ENCODE results near the gene ATXN1.
"Not testable (repeated sequence)": the region's sequence is repeated elsewhere in the genome, so short reads cannot be mapped to it uniquely, and the experiment has no call there.

The ATXN1 gene

DNA sequence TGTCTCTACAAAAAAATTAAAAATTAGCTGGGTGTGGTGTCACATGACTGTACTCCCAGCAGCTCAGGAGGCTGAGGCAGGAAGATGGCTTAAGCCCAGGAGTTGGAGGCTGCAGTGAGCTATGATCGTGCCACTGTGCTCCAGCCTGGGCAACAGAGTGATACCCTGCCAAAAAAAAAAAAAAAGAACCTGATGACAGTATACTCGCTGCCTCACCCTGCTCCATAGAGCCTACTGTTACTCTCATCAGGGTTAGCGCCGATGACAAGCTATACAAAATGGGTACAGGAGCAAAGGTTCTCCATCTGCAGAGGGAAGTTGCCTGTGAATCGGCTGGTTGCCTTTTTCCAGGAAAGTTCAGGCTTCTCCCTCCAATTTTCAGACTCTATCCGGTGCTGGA is 469.5 kb downstream of the ATXN1 start:
- no peak for DNase-seq

DNA sequence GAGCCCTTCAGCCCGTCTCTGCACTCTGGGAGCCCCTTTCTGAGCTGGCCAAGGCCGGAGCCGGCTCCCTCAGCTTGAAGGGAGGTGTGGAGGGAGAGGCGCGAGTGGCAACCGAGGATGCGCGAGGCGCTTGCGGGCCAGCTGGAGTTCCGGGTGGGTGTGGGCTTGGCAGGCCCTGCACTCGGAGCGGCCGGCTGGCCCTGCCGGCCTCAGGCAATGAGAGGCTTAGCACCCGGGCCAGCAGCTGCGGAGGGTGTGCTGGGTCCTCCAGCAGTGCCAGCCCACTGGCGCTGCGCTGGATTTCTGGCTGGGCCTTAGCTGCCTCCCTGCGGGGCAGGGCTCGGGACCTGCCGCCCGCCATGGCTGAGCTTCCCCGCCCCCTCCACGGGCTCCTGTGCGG is 473.1 kb downstream of the ATXN1 start:
- DNase-seq: no peak

DNA sequence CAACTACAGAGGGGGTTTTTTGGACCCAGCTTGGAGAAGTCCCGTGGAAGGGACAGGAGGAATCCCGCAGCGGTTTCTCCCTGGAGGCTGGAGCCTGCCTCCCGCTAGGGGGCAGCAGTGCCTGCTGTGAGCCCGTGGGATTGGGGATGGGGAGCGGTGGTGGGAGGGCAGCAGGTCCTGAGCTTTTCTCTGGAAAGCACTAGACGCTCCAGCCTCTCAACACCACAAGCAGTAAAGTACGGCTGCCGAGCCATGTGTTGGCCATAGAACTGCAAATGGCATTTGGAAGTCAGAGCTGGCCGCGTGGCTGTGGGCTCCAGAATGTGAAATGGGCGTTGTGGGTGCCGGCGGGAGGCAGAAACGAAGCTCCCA is 475.1 kb downstream of the ATXN1 start:
- peak; percentile 8 for DNase-seq

DNA sequence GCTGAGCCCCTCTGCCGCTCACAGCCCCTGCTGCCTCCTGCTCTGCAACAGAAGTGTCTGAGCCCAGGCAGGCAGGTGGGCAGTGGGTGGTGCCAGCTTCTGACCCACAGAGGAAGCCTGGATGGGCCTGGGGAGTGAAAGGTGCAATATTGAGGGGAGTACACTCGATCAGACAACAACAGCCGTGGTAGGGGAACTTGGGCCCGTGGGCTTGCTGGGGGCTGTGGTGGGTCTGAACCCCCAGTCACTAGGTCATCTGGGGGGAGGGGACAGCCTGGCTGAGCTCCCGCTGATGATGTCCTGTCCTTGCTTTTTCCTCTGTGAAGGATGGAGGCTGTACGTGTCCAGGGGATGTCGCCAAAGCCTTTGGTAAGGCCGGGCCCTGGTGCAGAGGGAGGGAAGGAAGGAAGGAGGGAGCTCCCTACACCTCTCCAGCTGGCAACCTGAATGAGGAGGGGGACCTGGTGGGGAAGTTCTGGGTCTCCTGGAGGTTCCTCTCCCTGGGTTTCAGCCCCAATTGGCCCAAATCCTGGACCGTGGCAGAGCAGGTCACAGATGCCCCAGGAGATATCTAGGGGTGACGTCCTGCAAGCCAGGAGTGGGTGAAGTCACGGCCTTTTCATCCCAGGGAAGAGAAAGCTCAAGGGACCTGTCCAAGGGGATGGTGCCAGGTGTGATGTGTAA is 475.7 kb downstream of the ATXN1 start:
- DNase-seq: no peak

DNA sequence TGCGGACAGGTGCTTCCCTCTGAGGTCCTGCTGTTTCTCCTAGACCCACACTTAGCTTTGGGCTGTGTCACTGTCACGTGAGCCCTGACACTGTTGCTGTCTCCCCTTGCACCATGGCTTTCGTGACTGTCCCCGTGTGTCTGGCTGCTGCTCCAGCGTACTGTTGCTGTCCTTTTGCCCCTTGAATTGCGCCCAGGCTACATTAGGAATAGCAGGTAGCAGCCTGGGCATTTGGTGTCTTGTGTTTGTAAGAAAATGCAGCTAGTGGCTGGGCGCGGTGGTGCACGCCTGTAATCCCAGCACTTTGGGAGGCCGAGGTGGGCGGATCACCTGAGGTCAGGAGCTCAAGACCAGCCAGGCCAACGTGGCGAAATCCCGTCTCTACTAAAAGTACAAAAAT is 476.8 kb downstream of the ATXN1 start:
- no peak for DNase-seq

DNA sequence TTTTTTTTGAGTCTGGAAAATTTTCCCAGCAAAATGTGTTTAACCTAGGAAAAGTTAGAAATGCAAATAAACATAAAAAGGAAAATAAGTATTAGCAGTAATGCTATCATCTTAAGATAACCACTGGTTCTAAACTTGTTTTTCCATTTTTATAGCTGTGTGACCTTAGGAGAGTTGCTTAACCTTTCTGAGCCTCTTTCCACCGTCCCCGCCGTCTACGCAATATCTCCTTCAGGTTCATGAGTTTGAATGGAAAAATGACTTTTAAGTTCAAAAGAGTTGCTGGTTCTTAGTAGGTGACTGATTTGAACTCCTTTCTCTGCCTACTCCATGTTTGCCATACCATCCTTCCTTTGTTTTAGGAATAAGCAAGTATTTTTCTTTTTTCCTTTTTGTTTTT is 478.9 kb downstream of the ATXN1 start:
- DNase-seq: no peak

DNA sequence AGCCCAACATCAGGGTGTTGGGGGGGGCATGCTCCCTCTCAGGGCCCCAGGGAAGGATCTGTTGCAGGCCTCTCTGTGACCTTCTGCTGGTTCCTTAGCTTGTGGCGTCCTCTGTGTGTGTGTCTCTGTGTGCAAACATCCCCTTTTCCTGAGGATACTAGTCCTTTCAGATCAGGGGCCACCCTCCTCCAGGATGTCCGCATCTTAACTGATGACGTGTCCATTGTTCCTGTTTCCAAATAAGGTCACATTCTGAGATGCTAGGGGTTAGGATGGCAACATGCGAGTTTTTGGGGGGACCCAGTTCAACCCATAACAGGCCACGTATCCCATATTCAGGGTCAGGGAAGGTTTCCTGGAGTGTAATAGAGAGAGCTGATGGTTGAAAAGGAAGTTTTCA is 482.0 kb downstream of the ATXN1 start:
- DNase-seq: no peak

DNA sequence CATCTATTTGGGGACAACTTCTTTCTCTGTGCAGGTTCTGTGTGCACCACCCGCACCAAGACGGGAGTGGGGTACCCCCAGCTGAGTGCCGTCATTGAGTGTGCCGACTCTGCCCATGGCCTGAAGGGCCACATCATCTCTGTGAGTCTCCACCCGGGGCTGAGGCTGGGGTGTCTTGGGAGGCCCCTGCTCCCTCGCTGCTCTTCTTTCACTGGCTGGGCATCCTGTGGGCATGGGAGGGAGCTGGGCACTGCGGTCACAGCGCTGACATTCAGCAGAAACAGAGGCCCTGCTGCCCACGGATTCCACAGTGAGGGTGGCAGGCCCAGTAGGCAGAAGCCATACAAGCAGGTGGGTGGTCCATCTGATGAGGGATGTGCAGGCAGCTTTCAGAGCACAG is 482.5 kb downstream of the ATXN1 start:
- DNase-seq: no peak

DNA sequence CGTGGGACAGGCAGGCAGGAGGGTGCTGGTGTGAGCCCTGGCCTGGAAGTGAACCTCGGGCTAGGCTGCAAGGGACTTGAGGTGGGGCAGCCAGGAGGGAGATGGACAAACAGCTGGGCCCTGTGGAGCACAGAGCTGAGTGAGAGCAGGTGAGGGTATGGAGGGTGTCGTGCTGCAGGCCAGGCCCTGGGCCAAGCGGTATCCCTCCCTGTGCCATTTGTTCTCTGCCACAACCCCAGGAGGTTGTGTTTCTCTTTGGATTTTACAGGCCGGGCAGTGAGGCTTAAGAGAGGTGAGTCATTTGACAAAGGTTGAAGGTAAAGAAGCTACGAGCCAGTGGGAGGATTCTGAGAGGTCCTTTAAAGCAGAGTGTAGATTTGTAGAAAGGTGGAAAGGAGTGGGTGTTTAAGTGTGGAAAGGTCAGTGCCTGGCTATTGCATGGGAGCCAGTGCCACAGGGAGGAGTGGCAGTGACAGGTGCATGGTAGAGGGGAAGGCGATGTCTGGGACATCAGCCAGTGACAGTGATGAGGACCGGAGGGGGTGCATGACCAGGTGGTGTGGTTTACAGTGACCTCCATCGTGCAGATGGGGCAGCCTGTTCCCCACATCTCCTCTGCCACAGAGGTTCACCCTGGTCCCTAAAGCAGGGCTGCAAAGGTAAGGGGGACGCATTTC is 483.1 kb downstream of the ATXN1 start:
- DNase-seq: no peak

DNA sequence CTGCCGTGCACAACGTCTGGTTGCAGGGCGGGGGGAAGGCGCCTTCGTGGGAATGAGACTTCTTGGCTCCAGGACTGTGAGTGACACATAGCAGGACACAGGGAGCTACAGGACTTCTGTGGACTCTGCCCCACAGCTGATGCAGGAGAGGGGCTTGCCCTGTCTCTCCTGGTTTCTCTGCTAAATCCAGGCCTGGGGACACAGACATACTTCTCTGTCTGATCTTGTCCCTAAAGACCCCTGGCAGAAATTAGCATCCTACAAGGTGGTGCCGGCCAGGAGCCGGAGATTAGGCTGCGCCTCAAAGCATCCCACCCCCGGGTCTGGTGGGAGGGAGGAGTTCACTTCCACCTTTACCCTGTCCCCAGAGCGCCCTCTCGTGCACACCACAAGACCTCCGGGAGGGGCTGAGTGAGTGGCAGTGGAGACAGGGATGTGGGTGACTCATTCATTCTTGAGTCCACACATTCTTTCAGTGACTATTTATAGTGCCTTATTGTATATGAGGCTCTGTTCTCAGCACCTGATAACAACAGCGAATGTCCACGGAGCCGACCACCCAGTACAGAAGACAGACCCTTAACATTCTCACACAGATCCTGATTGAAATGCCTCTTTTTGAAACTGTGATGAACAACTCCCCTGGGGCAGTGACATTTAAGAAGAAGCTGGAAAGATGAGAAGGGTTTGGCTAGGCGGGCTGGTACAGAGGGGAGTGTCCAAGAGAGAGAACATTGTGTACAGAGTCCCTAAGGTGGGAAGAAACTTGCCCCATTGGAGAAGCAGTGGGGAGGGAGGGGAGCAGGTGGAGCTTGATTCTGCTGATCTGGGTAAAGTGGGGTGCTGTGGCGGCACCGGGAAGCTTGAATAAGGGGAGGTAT is 483.9 kb downstream of the ATXN1 start:
- DNase-seq: no peak

DNA sequence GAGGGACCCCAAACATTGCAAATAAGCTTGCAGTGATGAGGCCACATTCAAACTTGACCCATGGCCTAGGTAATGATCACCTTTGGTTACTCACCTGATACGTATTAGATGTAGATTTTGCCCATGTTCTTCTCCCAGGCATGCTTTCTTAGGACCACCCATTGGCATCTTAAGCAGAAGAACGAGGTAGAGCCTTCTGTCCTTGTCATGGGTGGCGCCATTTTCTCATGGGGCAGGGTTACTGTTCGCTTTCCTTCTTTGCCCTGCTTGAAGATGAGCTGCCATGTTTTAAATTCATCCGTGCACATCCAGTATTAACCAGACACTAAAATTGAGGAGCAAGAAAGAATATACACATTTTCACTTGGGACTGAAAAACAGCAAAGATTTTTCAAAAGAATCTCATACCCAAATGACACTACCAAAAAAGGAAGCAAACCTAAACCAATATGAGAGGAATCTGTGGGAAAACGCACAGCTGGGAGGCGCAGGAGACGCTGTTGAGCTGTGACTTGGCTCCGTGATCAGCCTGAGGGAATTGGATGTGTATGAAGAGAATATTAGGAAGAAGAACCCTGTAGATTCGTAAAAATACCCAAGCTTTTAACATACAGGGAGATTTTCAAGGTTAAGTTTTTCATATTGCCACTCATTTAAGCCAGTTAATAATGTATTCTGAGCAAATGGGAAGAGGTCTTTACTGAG is 486.2 kb downstream of the ATXN1 start:
- no peak for DNase-seq

DNA sequence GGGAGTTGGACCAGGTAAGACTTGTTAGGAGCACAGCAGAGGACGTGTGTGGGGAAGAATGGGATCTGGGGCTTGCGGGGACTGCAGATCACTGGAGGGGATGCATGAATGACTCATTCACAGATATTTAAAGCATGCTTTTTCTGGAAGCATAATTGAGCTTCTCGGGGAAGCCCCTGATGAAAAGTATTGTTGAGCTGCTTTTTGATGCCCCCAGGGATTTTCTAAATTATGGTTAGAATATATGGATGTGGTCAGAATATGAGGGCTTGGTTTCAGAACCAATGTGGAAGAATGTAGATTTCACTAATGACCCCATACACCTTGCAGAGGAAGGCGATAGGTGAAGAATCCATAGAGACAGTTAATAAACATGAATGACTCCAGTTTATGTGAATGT is 486.8 kb downstream of the ATXN1 start:
- no peak for DNase-seq

DNA sequence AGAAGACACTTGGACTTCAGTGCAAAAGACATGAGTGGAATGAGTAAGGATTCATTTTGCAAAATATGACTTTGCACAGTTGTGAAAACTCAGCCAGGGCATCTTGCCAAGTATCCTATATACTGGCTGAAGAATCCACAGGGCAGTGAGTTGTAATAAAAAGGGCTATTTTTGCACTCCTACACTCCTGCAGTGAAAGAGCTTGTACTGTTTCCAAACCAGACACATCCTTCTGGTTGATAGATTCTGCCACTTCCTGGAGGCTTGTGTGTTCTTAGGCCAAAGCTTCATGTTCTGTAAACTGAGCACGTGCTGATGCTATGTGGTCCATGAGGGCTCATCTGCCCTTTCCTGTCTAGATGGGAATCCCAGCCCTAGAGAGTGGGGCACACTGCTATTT is 488.0 kb downstream of the ATXN1 start:
- DNase-seq: no peak

DNA sequence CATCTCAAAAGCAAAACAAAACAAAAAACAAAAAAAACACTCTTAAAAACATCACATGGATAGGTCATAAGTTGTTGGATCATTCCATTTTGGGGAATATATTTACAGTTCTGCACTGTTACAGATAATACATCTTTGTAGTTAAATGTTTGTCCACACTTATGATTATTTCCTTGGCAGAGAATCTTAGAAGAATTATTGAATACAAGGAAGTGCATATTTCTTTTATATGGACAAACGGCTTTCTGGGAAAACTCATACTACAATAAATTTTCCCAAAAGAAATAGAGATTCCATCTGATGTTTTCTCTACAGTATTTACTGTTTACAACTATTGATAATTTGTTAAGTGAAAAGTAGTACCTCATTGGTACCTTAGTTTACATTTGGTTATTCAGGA is 489.1 kb downstream of the ATXN1 start:
- no peak for DNase-seq

DNA sequence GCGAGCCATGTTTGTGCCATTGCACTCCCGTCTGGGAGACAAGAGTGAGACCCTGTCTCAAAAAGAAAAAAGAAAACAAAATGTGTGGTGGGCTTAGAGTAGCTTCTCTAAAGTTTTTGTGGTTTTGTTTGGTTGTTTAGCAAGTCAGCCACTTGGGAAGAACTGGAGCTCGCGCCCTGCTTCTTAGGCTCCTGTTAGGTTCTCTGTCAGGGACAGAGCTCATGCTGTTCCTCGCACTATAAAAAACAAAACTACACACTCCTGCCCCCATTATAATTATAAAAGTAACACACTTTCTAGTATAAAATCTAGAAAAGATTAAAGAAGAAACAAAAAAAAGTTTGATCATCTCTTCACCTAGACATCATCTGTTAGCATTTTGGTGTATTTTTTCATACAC is 489.8 kb downstream of the ATXN1 start:
- DNase-seq: no peak

DNA sequence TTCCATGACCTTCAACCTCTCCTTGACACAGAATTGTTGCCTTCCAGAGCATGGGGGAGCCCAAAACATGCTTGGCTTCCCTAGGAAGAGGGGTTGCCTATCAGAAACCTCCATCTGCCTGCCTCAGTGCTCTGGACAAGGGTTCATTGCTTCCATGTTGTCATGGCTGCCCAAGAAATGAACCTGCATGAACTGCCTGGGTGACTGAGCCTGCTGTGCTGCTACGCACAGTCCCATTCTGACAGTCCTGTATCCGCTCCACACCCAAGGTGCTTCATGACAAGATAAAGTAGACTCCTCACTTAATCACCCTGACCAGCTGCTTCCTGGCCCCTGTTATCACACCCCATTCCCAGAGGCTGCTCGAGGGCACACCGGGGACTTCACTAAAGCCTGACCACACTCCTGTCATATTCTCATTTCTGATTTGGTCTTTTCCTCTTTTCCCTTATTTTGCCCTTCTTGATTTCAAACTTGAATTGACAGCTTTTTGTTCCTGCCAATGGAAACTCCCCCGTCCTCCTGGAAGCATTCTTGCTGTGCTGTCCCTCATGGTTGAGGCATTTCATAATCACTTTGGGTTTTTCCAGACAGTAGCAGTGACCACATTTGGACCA is 491.0 kb downstream of the ATXN1 start:
- DNase-seq: no peak

DNA sequence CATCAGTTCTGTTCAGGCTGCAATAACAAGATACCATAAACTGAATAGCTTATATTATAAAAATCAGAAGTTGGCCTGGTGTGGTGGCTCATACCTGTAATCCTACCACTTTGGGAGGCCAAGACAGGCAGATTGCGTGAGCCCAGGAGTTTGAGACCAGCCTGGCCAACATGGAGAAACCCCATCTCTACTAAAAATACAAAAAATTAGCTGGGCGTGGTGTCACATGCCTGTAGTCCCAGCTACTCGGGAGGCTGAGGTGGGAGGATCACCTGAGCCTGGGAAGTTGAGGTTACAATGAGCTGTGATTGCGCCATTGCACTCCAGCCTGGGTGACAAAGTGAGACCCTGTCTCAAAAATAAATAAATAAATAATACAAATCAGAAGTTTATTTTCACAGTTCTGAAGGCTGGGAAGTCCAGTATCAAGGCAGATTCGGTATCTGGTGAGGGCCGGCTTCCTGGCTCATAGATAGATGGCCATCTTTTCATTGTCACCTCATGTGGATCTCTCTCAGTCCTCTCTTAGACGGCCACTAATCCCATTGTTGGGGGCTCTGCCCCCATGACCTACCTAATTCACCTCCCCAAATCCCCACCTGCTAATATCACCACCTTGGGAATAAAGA is 491.7 kb downstream of the ATXN1 start:
- not testable (repeated sequence) for DNase-seq

DNA sequence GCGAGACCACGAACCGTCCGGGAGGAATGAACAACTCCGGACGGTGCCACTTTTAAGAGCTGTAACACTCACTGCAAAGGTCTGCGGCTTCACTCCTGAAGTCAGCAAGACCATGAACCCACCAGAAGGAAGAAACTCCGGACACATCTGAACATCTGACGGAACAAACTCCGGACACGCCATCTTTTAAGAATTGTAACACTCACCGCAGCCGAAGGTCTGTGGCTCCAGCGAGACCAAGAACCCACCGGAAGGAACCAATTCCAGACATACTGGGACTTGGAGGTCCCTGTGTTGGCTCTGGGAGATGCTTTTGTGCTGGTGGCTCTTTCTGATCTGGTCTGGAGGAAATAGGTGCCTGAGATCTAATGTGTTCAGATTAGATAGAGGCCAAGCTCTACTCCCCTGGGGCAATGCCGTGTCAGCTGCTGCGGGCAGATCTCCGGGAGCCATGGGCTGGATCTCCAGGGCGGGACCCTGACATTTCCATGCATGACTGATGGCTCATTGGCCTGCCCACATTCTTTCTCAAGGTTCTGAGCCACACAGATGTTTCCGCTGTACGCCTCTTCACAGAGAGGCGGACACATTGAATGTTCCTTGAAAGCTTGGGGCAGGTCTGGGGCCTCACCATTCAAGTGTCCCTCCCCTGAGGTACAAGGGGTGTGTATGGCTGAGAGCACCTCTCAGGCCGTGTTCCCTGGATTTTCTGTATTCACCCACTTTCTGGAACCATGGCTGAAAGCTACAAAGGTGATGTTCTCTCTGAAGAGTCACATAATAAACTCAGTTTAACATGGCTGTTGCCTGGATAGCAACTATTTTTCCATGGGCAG is 493.6 kb downstream of the ATXN1 start:
- DNase-seq: no peak

DNA sequence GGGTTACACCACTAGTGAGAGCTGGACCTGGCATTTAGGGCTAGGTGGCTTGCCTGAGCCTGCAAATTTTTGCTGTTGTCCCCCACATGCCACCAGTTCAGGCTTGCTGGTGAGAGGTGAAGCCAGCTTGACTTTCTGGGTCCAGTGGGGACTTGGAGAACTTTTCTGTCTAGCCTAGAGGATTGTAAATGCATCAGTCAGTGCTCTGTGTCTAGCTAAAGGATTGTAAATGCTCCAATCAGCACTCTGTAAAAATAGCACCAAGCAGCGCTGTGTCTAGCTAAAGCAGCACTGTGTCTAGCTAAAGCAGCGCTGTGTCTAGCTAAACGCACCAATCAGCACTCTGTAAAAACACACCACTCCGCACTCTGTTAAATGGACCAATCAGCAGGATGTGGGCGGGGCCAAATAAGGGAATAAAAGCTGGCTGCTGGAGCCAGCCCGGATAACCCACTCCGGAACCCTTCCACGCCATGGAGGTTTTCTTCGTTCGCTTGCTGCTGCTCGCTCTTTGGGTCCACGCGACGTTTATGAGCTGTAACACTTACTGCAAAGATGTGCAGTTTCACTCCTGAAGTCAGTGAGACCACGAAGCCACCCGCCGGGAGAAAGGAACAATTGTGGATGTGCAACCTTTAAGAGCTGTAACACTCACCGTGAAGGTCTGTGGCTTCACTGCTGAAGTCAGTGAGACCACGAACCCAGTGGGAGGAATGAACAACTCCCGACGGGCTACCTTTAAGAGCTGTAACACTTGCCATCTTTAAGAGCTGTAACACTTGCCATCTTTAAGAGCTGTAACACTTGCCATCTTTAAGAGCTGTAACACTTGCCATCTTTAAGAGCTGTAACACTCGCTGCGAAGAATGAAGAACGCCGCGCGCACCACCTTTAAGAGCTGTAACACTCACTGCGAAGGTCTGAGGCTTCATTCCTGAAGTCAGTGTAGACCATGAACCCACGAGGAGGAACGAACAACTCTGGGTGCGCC is 495.6 kb downstream of the ATXN1 start:
- no peak for DNase-seq

DNA sequence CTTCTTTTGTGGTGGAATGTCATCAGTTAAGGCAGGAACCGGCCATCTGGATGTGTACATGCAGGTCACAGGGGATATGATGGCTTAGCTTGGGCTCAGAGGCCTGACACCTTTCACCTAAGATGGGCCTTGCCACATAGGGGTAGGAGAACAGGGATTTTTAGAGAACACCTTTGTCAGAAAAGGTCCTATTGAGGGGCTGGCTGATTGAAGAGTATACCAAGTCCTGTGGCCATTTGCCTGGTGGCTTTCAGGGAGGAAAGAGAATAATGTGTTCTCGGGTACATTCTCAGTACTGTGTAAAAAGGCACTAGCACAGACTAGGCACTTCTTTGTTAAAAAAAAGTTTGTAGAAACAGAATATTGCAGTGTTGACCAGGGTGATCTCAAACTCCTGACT is 496.5 kb downstream of the ATXN1 start:
- DNase-seq: no peak

All from NK-92 treated with Interleukin-12 subunit alpha and Interleukin-12 subunit beta, amount 100 ng/mL, for 24 hours (cell line).